ENCODE data around the gene RARA. TPM values are rescaled to one million over a fixed set of nuclear protein-coding genes. Genes with fewer than 3 reads are reported as not detected.
A peak's percentile ranks its signal among the peaks of the same experiment; 100 is the strongest.

RARA gene
- total RNA-seq, 1 experiment from 2014 or later, result 17.7 TPM

GRCh38 chr17:40315678-40316570 lies 6.9 kb downstream of the RARA start:
- DNase-seq (ENCODE audit: low spot score), result peak; percentile 20

GRCh38 chr17:40316571-40317344 lies 7.8 kb downstream of the RARA start:
- peak; percentile 76 for DNase-seq (ENCODE audit: low spot score)

GRCh38 chr17:40317345-40317873 lies 8.4 kb downstream of the RARA start:
- DNase-seq (ENCODE audit: low spot score), result peak; percentile 69

- DNase-seq (ENCODE audit: low spot score), result peak; percentile 93
These were observed 9.2 kb downstream of the RARA start for GRCh38 chr17:40317880-40318829.

- DNase-seq (ENCODE audit: low spot score), result no peak
These were observed 9.9 kb downstream of the RARA start for GRCh38 chr17:40318830-40319391.

GRCh38 chr17:40319651-40320540 lies 10.9 kb downstream of the RARA start:
- peak; percentile 23 for DNase-seq (ENCODE audit: low spot score)

- peak; percentile 58 for DNase-seq (ENCODE audit: low spot score)
These were observed 12.0 kb downstream of the RARA start for GRCh38 chr17:40320756-40321523.

- no peak for DNase-seq (ENCODE audit: low spot score)
These were observed 12.5 kb downstream of the RARA start for GRCh38 chr17:40321524-40321929.

GRCh38 chr17:40321961-40322357 lies 13.0 kb downstream of the RARA start:
- DNase-seq (ENCODE audit: low spot score), result no peak

GRCh38 chr17:40322358-40323315 lies 13.7 kb downstream of the RARA start:
- DNase-seq (ENCODE audit: low spot score), result peak; percentile 90

- DNase-seq (ENCODE audit: low spot score), result no peak
These were observed 14.7 kb downstream of the RARA start for GRCh38 chr17:40323391-40324381.

GRCh38 chr17:40325156-40326013 lies 16.4 kb downstream of the RARA start:
- no peak for DNase-seq (ENCODE audit: low spot score)

GRCh38 chr17:40326014-40326831 lies 17.2 kb downstream of the RARA start:
- DNase-seq (ENCODE audit: low spot score), result peak; percentile 57

GRCh38 chr17:40326832-40327199 lies 17.8 kb downstream of the RARA start:
- no peak for DNase-seq (ENCODE audit: low spot score)

GRCh38 chr17:40327244-40327729 lies 18.3 kb downstream of the RARA start:
- DNase-seq (ENCODE audit: low spot score), result no peak
